NCI-H526 treated with DMSO at 0.1 percent for 48 hours (cell line): ENCODE data around the gene DNAH17.

Experiments used
- DNase-seq: peaks from one replicate; lab custom pipeline; 2025; lab: John Stamatoyannopoulos, UW

Gene DNAH17

GRCh38 chr17:78428836-78429617 is 148.2 kb downstream of the DNAH17 start:
- DNase-seq = no peak

- DNase-seq = no peak
Measured at GRCh38 chr17:78428025-78428575, 149.1 kb downstream of the DNAH17 start.

DNA sequence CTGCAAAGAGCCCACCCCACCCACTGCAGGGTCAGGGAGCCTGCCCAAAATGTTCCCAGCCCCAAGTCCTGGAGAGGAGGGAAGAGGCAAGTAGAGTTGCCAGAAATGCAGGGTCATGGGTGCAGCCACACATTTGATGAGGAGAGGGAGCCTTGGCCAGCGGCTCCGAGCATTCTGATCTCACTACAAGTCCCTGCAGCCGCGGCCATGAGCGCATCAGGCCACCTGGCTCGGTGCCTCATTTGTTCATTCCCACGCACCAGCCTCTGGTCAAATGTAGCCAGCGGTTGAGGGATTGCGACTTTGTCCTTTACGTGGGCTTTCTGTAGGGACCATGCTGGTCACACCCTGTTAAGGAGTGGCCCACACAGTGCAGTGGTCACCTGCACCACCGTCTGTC is 150.1 kb downstream of the DNAH17 start:
- DNase-seq = no peak

DNA sequence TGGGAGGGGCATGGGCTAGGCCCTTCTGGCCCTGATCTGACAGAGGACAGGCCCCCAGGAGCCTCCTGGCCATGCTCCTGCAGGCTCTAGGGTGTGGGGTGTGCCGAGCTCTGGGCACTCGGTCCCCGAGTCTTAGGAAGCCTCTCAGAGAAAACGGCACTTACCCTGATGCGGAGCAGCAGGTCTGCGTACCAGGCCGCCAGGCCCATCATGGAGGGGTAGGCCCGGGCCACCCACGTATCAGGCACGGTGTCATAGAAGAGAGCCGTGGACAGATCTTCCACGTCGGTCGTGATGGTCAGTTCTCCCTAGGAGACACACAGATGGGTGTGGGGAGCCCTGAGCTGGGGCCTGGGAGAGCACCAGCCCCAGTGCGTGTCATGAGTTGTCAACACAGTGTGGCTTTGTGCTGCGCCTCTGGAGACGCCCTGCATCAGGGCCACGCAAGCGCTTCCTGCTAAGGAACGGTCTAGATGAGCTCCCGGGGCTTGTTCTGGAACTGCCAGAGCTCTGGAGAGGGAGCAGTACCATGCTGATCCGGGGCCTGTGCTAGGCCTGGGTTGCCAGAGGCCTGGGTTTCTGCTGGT is 150.8 kb downstream of the DNAH17 start:
- DNase-seq = no peak

- no peak for DNase-seq
Measured at GRCh38 chr17:78425429-78425828, 151.8 kb downstream of the DNAH17 start.

GRCh38 chr17:78423961-78424675 is 153.1 kb downstream of the DNAH17 start:
- no peak for DNase-seq

DNA sequence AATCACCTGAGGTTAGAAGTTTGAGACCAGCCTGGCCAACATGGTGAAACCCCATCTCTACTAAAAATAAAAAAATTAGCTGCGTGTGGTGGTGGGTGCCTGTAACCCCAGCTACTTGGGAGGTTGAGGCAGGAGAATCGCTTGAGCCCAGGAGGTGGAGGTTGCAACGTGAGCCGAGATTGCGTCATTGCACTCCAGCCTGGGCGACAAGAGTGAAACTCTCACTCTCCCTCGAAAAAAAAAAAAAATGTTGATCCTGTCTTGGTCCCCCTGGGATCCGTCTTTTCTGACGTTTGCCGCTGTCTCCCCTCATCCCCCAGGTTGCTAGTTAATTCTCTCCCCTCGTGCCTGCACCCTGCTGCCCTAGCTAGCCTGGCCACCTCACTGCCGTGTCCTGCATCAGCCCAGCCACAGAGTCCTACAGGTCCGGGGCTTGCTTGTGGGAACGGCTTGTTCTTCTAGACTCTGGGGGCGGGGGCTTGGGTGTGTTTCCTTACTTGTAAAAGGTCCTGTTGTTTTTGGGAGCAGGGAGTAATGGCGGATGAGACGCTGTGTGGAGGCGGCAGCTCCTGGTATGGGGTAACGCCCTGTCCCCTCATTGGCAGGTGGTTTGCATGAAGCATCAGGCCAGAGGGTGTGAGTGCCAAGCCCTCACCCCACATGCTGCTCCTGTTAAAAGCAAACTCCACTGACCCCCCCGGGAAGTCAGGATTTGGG is 154.2 kb downstream of the DNAH17 start:
- DNase-seq = no peak

- DNase-seq = no peak
Measured at GRCh38 chr17:78422267-78422605, 155.0 kb downstream of the DNAH17 start.

DNA sequence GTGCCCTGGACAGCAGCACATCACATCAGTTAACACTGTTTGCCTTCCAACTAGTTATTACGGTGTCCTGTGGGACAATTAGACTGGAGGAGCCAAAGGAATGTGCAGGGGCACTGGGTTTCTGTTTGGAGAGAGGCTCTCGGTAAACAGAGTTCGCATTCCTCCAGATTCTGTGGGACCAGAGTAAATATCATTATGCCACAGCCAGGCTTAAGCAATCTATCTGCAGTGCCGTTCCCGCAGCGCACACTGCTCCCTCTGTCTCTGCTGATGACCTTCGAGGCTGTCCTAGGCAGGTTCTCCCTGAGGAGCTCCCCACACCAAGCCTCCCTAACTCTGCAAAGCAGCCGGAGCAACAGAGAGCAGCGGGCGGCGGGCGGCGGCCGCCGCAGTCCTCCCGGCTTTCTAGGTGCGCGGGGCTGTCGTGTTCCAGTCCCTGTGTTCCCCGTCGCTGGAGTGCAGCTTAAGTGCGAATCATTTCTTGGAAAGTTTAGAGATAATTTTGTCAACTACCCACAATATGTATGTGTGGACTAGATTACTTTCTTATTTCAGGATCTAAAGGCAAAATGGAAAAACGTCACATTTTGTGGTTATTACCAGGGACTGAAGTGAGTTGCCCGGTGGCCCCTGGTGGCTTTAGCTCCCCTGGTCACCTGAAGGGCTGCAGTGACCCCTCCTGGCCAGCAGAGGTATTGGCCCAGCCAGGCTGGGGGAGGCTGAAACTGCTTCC is 155.5 kb downstream of the DNAH17 start:
- DNase-seq = no peak

GRCh38 chr17:78421084-78421533 is 156.1 kb downstream of the DNAH17 start:
- DNase-seq = no peak

DNA sequence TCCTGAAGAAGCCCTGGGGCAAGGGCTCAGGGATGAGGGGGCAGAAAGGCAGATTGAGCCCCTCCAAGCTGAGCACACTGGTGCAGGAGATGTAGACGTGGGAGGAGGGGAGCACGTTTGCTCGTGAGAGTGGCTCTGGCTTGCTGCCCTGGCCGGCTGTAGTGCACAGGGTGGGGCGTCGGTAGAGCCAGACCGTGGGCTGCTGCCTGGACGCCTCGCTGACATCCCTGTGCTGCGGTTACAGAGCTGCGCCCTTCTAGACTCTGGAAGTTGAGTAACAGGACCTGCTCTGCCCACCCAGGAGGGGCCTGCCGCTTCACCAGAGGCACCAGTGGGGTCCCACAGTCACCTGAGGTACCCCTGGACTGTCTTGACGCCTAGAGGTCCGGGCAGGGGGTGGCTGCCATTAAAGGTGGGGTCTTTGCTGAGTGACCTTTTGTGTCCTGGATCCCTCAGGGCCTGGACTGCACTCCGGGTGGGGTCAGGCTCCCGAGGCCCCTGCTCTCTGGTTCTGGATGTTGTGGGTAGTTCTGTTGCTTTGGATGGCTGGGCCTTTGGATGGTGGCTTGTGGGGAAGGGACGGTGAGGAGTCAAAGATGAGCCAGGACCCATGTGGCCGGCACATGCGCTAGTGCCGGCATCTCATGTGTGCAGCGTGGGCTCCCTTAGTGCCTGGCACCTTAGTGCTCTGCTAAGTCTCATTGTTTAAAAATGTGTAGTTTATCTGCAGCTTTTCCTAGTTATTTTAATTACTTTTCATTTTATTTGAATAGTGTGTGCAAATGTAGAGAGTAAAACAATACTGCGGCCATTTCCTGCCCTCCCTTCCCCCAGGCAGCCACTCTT is 157.0 kb downstream of the DNAH17 start:
- DNase-seq = no peak

DNA sequence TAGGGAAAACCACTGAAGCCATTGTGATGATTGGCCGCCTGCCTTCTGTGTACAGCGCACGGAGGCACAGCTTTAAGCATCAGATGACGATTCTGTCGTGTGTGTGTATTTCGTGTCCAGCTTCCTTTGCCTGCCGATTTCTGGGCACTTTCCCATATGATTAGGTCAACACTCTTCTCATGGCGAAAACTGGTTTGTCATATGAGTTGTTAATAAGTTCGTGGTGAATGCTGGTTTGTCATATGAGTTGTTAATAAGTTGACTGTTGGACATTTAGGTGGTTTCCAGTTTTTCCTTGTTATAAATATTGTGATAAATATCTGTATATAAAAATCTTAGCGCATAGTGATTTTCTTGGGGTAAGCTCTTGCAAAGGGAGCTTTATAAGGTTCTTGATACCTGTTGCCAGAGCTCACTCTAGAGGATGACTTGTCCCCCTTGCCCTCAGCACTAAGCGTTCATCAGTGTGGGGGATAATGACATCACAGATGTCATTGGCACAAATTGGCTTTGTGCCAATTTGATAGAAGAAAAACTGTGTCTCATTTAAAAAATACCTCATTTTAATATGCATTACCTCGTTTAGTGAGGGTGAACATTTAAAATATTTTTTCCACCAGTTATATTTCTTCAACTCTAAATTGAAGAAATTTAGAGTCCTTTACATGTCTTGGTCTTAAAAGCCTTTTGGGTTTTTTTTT is 158.7 kb downstream of the DNAH17 start:
- no peak for DNase-seq

DNA sequence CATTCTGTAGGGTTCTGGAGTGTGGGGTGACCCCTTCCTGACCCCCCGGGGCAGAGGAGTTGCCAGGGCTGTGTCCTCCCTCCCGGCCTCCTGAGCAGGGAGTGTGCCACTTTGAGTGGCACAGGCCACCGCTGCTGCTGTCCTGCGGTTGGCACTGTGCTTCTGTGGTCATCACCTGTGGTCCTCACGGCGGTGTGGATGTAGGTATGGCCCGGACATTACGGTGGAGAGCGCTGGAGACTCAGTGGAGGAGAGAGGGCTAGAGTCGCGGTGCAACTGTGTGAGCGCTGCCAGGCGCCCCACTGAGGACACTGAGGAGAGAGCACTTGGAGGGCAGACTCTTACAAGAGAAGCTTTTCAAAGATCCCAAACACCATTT is 159.7 kb downstream of the DNAH17 start:
- DNase-seq = no peak

DNA sequence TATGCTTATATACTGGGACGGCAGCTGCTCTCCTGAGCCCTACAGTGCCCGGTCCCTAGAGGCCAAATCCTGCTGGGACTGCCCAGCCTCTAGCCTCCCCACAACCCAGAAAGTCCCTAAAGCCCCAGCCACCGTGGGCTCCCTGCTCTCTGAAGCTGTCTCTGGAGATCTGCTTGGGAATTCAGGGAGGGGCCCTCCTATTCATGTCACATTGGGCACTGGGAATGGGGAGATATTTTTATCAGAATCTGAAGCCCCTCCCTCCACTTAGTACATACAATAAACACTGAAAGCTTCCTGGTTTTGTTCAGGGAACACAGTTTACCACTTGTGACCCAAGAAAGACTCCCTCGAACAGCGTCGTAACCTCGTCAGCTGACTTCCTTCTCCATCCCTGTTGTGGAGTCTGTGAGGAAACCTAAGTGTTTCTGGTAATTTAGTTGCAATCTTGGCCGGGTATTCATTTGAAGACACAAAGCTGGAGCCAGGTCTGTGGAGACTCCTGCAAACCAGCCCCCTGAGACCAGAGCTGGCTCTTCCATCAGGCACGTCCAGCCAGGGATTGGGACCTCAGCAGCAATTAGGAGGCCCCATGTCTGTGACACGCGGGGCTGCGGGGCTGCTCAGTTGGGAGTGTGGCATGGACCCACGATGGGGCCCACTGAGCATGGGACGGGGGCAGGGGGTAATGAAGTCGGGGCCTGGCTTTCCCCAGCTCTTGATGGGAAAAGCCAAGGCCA is 160.2 kb downstream of the DNAH17 start:
- DNase-seq = no peak

GRCh38 chr17:78415821-78416711 is 161.1 kb downstream of the DNAH17 start:
- DNase-seq = no peak

GRCh38 chr17:78414178-78415162 is 162.7 kb downstream of the DNAH17 start:
- no peak for DNase-seq

DNA sequence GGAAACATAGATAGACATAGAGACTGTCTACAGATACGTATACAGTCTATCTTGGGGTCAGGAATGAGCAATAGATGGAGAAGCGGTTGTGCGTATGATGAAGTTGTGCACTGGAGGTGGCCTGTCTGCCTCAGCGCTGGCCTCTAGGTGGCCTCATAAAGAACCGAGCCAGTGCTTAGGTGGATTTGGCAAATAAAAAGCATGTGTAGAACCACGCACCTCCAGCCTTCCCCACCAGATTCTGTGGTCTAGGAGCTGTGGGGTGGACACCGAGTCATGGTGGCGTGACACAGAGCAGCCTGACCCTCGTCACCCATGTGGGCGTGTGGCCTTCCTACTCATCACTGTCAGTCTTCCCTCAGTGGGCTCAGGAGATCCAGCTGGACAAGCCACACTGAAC is 164.8 kb downstream of the DNAH17 start:
- no peak for DNase-seq
